Right hindlimb (tissue), 1 donor: ENCODE measurements around the gene SPOCK1.

ENCODE experiments used
- DNase-seq: peaks from one replicate; pipeline ENCODE4 v3.0.0-alpha.2; 2018

Gene SPOCK1

GRCh38 chr5:137092831-137093230 is 406.3 kb downstream of the SPOCK1 start:
- DNase-seq = no peak

- DNase-seq = no peak
Measured at GRCh38 chr5:137091472-137091871, 407.7 kb downstream of the SPOCK1 start.

GRCh38 chr5:137090721-137091120 is 408.4 kb downstream of the SPOCK1 start:
- no peak for DNase-seq

GRCh38 chr5:137090151-137090550 is 409.0 kb downstream of the SPOCK1 start:
- DNase-seq = no peak

GRCh38 chr5:137088175-137088574 is 411.0 kb downstream of the SPOCK1 start:
- DNase-seq = no peak

GRCh38 chr5:137086342-137086741 is 412.8 kb downstream of the SPOCK1 start:
- DNase-seq = no peak

- DNase-seq = no peak
Measured at GRCh38 chr5:137085206-137085605, 413.9 kb downstream of the SPOCK1 start.

- DNase-seq = no peak
Measured at GRCh38 chr5:137084016-137084415, 415.1 kb downstream of the SPOCK1 start.

- no peak for DNase-seq
Measured at GRCh38 chr5:137082951-137083350, 416.2 kb downstream of the SPOCK1 start.

GRCh38 chr5:137078171-137078665 is 420.9 kb downstream of the SPOCK1 start:
- no peak for DNase-seq

GRCh38 chr5:137075163-137075970 is 423.8 kb downstream of the SPOCK1 start:
- no peak for DNase-seq

GRCh38 chr5:137073189-137073588 is 425.9 kb downstream of the SPOCK1 start:
- no peak for DNase-seq

GRCh38 chr5:137072361-137073115 is 426.6 kb downstream of the SPOCK1 start:
- no peak for DNase-seq

GRCh38 chr5:137071931-137072330 is 427.2 kb downstream of the SPOCK1 start:
- no peak for DNase-seq

- no peak for DNase-seq
Measured at GRCh38 chr5:137071526-137071925, 427.6 kb downstream of the SPOCK1 start.

GRCh38 chr5:137070521-137070920 is 428.6 kb downstream of the SPOCK1 start:
- DNase-seq = no peak

GRCh38 chr5:137069358-137069757 is 429.8 kb downstream of the SPOCK1 start:
- DNase-seq = no peak

- DNase-seq = no peak
Measured at GRCh38 chr5:137061382-137061781, 437.7 kb downstream of the SPOCK1 start.

- DNase-seq = no peak
Measured at GRCh38 chr5:137058089-137058488, 441.0 kb downstream of the SPOCK1 start.

- no peak for DNase-seq
Measured at GRCh38 chr5:137056676-137057075, 442.4 kb downstream of the SPOCK1 start.

GRCh38 chr5:137055271-137055872 is 443.8 kb downstream of the SPOCK1 start:
- DNase-seq = no peak

GRCh38 chr5:137054792-137055191 is 444.3 kb downstream of the SPOCK1 start:
- no peak for DNase-seq

- no peak for DNase-seq
Measured at GRCh38 chr5:137054335-137054734, 444.8 kb downstream of the SPOCK1 start.

GRCh38 chr5:137051161-137051560 is 448.0 kb downstream of the SPOCK1 start:
- no peak for DNase-seq
